COLO668 (cell line): Measurements from ENCODE around the gene STXBP2.

Experiments
- DNase-seq: peaks from one replicate; lab custom pipeline; 2025; ENCODE audit not compliant: unreplicated experiment; lab: John Stamatoyannopoulos, UW

The STXBP2 gene

GRCh38 chr19:7677669-7678311 is 40.9 kb downstream of the STXBP2 start:
- no peak for DNase-seq

GRCh38 chr19:7678971-7679751 is 42.3 kb downstream of the STXBP2 start:
- DNase-seq = peak; percentile 50

- DNase-seq = no peak
Measured at GRCh38 chr19:7679771-7680605, 43.1 kb downstream of the STXBP2 start.

- DNase-seq = peak; percentile 90
Measured at GRCh38 chr19:7680606-7681339, 43.9 kb downstream of the STXBP2 start, which contains the start of gene TRAPPC5. Gene TRAPPC5, plus strand, starts transcription at chr19:7680833. Its CDS starts 1,421 bp downstream, at chr19:7682254.

- DNase-seq = peak; percentile 54
Measured at GRCh38 chr19:7681340-7682174, 44.6 kb downstream of the STXBP2 start.

- DNase-seq = no peak
Measured at GRCh38 chr19:7682175-7682855, 45.4 kb downstream of the STXBP2 start.

- DNase-seq = no peak
Measured at GRCh38 chr19:7685546-7686445, 48.9 kb downstream of the STXBP2 start.

GRCh38 chr19:7687177-7687576 is 50.3 kb downstream of the STXBP2 start:
- no peak for DNase-seq

- no peak for DNase-seq
Measured at GRCh38 chr19:7689165-7689564, 52.3 kb downstream of the STXBP2 start.

- no peak for DNase-seq
Measured at GRCh38 chr19:7690779-7691258, 53.9 kb downstream of the STXBP2 start.

- no peak for DNase-seq
Measured at GRCh38 chr19:7691497-7691896, 54.6 kb downstream of the STXBP2 start.

- DNase-seq = no peak
Measured at GRCh38 chr19:7692417-7693088, 55.6 kb downstream of the STXBP2 start.

GRCh38 chr19:7694499-7694898 is 57.6 kb downstream of the STXBP2 start:
- no peak for DNase-seq
